DOHH2 (cell line): ENCODE results near the gene SLC22A31.

Experiments used
- H3F3A ChIP-seq: fragments of 200-600 bp; sonication (generic), shearing (Covaris generic); 2 replicates; pipeline ENCODE4 v1.6.0; 2016; ENCODE audit warnings: antibody characterized with exemption, mild to moderate bottlenecking; ENCODE audit not compliant: control insufficient read depth, insufficient read depth
- H3K27ac ChIP-seq: fragments of 200-600 bp; sonication (generic); 2 replicates; pipeline ENCODE4 v1.5.1; 2014; ENCODE audit warnings: low read depth, mild to moderate bottlenecking, low read length, moderate library complexity
- H3K27me3 ChIP-seq: fragments of 200-600 bp; sonication (generic); 2 replicates; pipeline ENCODE4 v1.6.1; 2014; ENCODE audit warnings: mild to moderate bottlenecking, low read length, mixed read lengths; ENCODE audit not compliant: control insufficient read depth
- H3K36me3 ChIP-seq: fragments of 200-600 bp; sonication (generic); 2 replicates; pipeline ENCODE4 v1.6.1; 2014; ENCODE audit warnings: mild to moderate bottlenecking, low read length, moderate library complexity, mixed read lengths; ENCODE audit not compliant: control insufficient read depth
- H3K4me1 ChIP-seq: fragments of 200-600 bp; sonication (generic); 2 replicates; pipeline ENCODE4 v1.6.1; 2014; ENCODE audit warnings: mild to moderate bottlenecking, low read length, mixed read lengths; ENCODE audit not compliant: control insufficient read depth
- H3K4me2 ChIP-seq: fragments of 200-600 bp; sonication (generic); 2 replicates; pipeline ENCODE4 v1.6.0; 2014; ENCODE audit warnings: mild to moderate bottlenecking, low read length, moderate library complexity
- H3K4me3 ChIP-seq: fragments of 200-600 bp; sonication (generic); 2 replicates; pipeline ENCODE4 v1.5.1; 2014; ENCODE audit warnings: mild to moderate bottlenecking, low read length, mixed read lengths
- H3K79me2 ChIP-seq: fragments of 200-600 bp; sonication (generic); 2 replicates; pipeline ENCODE4 v1.6.1; 2014; ENCODE audit warnings: mild to moderate bottlenecking, low read length, mixed read lengths; ENCODE audit not compliant: control insufficient read depth
- H3K9me2 ChIP-seq: fragments of 200-600 bp; sonication (generic); replicated peaks from 2 replicates; pipeline ENCODE4 v1.6.1; 2014; ENCODE audit warnings: mild to moderate bottlenecking, low read length, mixed read lengths; ENCODE audit not compliant: control insufficient read depth
- H3K9me3 ChIP-seq: fragments of 200-600 bp; sonication (generic); 2 replicates; pipeline ENCODE4 v1.6.1; 2014; ENCODE audit warnings: antibody characterized with exemption, low read length, mixed read lengths; ENCODE audit not compliant: control insufficient read depth, insufficient read depth
- H4K20me1 ChIP-seq: fragments of 200-600 bp; sonication (generic); 2 replicates; pipeline ENCODE4 v1.6.0; 2014; ENCODE audit warnings: low read depth, mild to moderate bottlenecking, antibody characterized with exemption, low read length, moderate library complexity; ENCODE audit not compliant: control insufficient read depth, insufficient read depth
- EZH2phosphoT487 ChIP-seq: fragments of 200-600 bp; sonication (generic); IDR thresholded peaks from 2 replicates; pipeline ENCODE4 v1.6.1; 2017; ENCODE audit warnings: borderline replicate concordance, mild to moderate bottlenecking, antibody characterized with exemption, low read length, moderate library complexity, mixed read lengths
- TF ChIP-seq, protein P1 (sequence below): fragments of 200-600 bp; sonication (generic); IDR thresholded peaks from one replicate; pipeline ENCODE4 v1.5.1; 2014; ENCODE audit warnings: antibody characterized with exemption, mild to moderate bottlenecking, low read depth, low read length; ENCODE audit not compliant: poor library complexity, severe bottlenecking

Gene SLC22A31

DNA sequence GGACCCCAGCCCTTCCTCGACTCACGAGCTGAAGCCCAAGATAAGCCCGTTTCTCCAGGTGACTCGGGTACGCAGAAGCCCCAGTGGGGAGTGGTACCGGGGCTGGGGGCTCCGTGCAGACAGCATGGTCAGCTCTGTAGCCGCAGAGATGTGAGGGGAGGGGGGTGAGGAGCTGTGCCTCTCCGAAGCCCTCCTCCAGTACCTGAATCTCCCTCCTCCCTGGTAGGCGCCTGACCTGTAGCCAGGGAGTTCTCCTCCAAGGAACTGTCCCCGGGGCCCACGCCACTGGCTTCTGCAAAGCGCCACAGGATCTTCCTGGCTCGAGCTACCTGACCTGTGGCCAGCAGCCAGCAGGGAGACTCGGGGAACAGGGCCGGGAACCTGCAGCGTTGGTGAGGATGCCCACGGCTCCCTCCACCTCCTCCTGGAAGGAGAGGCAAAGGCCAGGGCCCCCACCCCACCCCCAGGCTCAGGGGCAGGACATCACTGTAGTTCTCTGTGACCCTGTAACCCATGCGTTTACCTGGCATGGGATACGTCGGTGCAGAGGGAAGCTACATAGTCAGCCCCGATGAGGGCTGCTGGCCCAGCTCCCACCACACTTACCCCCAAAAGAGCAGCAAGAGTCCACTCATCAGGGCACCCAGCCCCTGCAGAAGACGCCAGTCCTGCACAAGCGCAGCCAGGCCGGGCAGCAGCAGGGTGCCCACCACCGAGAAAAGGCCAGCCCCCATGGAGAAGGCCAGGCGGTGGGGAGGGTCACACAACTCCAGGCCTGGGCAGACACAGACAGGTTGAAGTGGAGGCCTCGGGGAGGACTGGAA lies 1.7 kb downstream of the SLC22A31 start:
- Histone ChIP-seq H3K9me2 (no peaks in the 10 kb centered on the region), H4K20me1 (no peaks in the 10 kb centered on the region), H3K9me3 (no peaks in the 10 kb centered on the region), H3K4me3 (no peak overlapping the region), H3K4me2 (no peak overlapping the region), H3K27me3 (no peaks in the 10 kb centered on the region), H3K4me1 (no peaks in the 10 kb centered on the region), H3K36me3 (no peaks in the 10 kb centered on the region), H3F3A (no peaks in the 10 kb centered on the region), H3K27ac (no peak overlapping the region), H3K79me2 (no peaks in the 10 kb centered on the region)
- TF ChIP-seq, protein P1, sequence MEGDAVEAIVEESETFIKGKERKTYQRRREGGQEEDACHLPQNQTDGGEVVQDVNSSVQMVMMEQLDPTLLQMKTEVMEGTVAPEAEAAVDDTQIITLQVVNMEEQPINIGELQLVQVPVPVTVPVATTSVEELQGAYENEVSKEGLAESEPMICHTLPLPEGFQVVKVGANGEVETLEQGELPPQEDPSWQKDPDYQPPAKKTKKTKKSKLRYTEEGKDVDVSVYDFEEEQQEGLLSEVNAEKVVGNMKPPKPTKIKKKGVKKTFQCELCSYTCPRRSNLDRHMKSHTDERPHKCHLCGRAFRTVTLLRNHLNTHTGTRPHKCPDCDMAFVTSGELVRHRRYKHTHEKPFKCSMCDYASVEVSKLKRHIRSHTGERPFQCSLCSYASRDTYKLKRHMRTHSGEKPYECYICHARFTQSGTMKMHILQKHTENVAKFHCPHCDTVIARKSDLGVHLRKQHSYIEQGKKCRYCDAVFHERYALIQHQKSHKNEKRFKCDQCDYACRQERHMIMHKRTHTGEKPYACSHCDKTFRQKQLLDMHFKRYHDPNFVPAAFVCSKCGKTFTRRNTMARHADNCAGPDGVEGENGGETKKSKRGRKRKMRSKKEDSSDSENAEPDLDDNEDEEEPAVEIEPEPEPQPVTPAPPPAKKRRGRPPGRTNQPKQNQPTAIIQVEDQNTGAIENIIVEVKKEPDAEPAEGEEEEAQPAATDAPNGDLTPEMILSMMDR: no peak
- TF ChIP-seq EZH2phosphoT487: no peak

DNA sequence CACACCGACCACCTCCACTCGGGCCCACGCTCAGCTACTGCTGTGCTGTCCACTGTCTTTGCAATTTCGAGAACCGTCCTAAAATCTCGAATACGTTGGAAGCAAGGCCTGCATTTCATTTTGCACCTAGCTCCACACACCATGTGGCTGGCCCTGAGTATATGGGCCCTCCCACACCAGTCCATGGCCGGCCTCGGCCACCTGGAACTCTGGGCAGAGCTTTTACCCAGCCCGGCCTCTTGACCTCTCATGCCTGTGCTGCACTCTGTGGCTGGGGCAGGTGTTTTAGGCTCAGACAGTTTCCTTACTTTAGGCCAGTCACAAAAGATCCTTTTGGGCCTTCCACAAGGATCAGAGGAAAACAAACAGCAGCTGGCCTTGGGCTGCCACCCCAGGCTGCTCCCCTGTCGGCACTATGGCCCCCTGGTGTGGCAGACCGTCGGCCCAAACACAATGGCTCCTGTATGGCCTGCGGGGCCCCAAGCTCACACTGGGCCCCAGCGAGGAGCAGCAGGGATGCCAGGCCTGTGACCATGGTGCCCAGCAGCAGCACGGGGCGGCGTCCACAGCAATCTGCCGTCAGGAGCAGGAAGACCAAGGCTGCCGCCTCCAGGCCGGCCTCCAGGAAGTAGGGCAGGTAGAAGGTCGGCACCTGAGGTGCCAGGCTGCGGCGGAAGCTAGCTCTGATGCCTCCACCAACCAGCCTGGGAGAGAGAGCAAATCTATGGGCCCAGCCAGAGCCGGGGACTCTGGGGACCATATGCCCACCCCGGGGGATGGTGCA lies 2.5 kb downstream of the SLC22A31 start:
- no peak overlapping the region for H3K27ac ChIP-seq
- no peaks in the 10 kb centered on the region for H3K27me3 ChIP-seq
- no peak overlapping the region for H3K4me2 ChIP-seq
- H3F3A ChIP-seq: no peaks in the 10 kb centered on the region
- no peaks in the 10 kb centered on the region for H3K36me3 ChIP-seq
- no peak overlapping the region for H3K4me3 ChIP-seq
- TF ChIP-seq EZH2phosphoT487: no peak
- TF ChIP-seq, protein P1: no peak
- no peaks in the 10 kb centered on the region for H3K79me2 ChIP-seq
- no peaks in the 10 kb centered on the region for H3K9me3 ChIP-seq
- no peaks in the 10 kb centered on the region for H4K20me1 ChIP-seq
- H3K4me1 ChIP-seq: no peaks in the 10 kb centered on the region
- H3K9me2 ChIP-seq: no peaks in the 10 kb centered on the region

DNA sequence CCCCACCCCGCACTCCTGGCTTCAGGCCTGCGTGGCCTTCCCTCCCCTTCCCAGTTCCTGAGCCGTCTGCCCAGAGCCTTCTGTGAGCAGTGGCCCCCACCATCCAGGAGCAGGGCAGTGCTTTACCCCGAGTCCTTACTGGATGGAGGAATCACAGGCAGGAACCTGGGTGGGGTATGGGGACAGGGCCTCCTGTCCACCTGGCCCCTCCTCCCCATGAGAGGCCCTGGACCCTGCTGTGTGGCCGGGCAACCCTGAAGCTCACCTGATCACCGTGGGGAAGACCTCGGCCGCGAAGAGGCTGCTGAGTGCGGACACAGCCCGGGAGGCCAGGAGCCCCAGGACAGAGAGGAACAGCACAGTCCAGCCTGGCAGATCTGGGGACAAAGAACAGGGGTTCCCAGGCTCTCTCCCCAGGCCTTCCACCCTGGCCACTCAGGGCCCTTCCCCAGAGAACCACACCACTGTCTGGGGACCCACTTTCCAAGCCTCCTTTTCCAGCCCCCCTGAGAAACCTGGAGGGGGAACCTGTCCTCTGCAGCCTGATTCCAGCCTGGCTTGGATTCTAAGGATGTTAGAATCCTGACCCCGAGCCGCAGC lies 3.2 kb downstream of the SLC22A31 start:
- H3K4me3 ChIP-seq: no peak overlapping the region
- no peaks in the 10 kb centered on the region for H3K9me2 ChIP-seq
- H3K79me2 ChIP-seq: no peaks in the 10 kb centered on the region
- TF ChIP-seq, protein P1: no peak
- TF ChIP-seq EZH2phosphoT487: no peak
- no peaks in the 10 kb centered on the region for H3K36me3 ChIP-seq
- H3K4me2 ChIP-seq: no peak overlapping the region
- H3K27ac ChIP-seq: no peak overlapping the region
- no peaks in the 10 kb centered on the region for H3F3A ChIP-seq
- no peaks in the 10 kb centered on the region for H4K20me1 ChIP-seq
- peaks cover 2% of the 10 kb centered on the region; the same call in 1 of the 2 replicates for H3K4me1 ChIP-seq
- no peaks in the 10 kb centered on the region for H3K27me3 ChIP-seq
- no peaks in the 10 kb centered on the region for H3K9me3 ChIP-seq
